Muscle of leg (tissue), 11 donors: ENCODE data around the gene TSPAN18. TPM values are rescaled to one million over a fixed set of nuclear protein-coding genes. Genes with fewer than 3 reads are reported as not detected.

Experiments used
- DNase-seq: peaks from one replicate; pipeline ENCODE4 v3.0.0; 2013
- H3K27ac ChIP-seq: one replicate; pipeline ENCODE4 v1.5.1; 2013; ENCODE audit warnings: mild to moderate bottlenecking, low read length, control low read depth
- H3K27me3 ChIP-seq: one replicate; pipeline ENCODE4 v1.6.1; 2013; ENCODE audit warnings: low read length; ENCODE audit not compliant: control insufficient read depth, insufficient read depth
- H3K36me3 ChIP-seq: one replicate; pipeline ENCODE4 v1.6.1; 2013; ENCODE audit warnings: low read length; ENCODE audit not compliant: control insufficient read depth, insufficient read depth
- H3K4me1 ChIP-seq: one replicate; pipeline ENCODE4 v1.6.1; 2013; ENCODE audit warnings: low read length; ENCODE audit not compliant: control insufficient read depth, insufficient read depth
- H3K4me3 ChIP-seq: one replicate; pipeline ENCODE4 v1.5.1; 2013; ENCODE audit warnings: low read length, control low read depth
- H3K9me3 ChIP-seq: replicated peaks from 2 replicates; pipeline ENCODE4 v1.6.1; 2013; ENCODE audit warnings: low read depth, low read length; ENCODE audit not compliant: control insufficient read depth
- WGBS: methylation state at CpG from one replicate; pipeline ENCODE4 v1.1.5; 2013; ENCODE audit warnings: missing lambda C conversion rate; ENCODE audit not compliant: insufficient coverage; 5-methylcytosine and 5-hydroxymethylcytosine counted together
- polyA plus RNA-seq, 8 donors: library from polyadenylated mRNA; unstranded; fragments of 120-200 nt; gene quantifications; one replicate each; pipeline versions ENCODE4 v1.2.1 to v1.2.3, GENCODE V29; 2013; ENCODE audit warnings: inconsistent platforms in 1 of 8, low replicate concordance in 1 of 8; ENCODE audit not compliant: insufficient read length in 8 of 8, insufficient read depth in 1 of 8
- total RNA-seq: library from RNA; stranded (reverse); fragments of 120-200 nt; gene quantifications from one replicate; pipeline ENCODE4 v1.2.4, GENCODE V29; 2013

Gene TSPAN18
- total and polyA plus RNA-seq, 9 donors: 15.2 to 63.9 (median 44.0) TPM

DNA sequence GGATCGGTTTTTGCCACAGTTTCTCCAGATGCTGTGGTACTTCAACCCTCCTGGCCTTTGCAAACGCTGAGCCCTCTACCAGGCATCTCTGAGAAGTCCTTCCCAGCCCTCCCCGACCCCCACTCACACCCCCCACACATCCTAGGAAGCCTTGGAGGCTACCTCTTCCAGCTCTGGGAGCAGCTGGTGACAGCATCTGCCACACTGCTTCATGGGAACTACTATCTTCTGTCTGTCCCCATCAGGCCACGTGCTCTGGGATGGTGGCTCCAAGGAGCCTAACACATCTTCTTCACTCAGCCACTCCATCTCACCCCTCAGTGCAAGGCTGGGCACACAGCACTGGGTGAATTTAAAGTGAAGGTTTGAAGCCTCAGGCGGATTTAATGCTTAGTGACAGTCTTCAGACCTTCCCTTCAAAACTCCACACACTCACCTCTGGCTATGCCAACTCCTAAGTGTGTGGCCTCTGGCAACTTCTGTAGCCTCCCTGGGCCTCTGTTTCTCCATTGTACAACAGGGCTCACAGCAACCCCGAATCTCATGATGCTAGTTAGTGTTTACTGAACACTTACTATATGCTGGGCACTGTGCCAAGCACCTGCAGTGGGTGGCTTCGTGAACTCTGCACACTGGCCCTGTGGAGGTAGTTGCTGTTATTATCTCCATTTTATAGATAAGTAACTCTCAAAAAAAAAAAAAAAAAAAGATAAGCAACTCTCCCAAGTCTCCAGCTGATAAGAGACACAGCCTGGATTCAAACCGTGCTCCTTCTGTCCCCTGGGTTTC lies 231.2 kb downstream of the TSPAN18 start:
- H3K4me1 ChIP-seq: peaks cover 20% of the 10 kb centered on the region
- WGBS: 61% methylated on average over 5 of the region's 8 CpGs
- H3K9me3 ChIP-seq: no peaks in the 10 kb centered on the region
- H3K27me3 ChIP-seq: peaks cover 21% of the 10 kb centered on the region
- no peak overlapping the region for H3K27ac ChIP-seq
- H3K4me3 ChIP-seq: no peak overlapping the region
- no peak for DNase-seq
- no peaks in the 10 kb centered on the region for H3K36me3 ChIP-seq

- Histone ChIP-seq H3K27me3 (peaks cover 20% of the 10 kb centered on the region), H3K4me1 (peaks cover 27% of the 10 kb centered on the region), H3K4me3 (no peak overlapping the region), H3K9me3 (no peaks in the 10 kb centered on the region), H3K36me3 (no peaks in the 10 kb centered on the region), H3K27ac (no peak overlapping the region)
- DNase-seq: no peak
- WGBS: 75% methylated on average over 1 of the region's 3 CpGs
Observed at GRCh38 chr11:44959064-44959463, 232.3 kb downstream of the TSPAN18 start.

GRCh38 chr11:44960200-44960845 lies 233.6 kb downstream of the TSPAN18 start:
- Histone ChIP-seq H3K27ac (no peak overlapping the region), H3K4me1 (peaks cover 29% of the 10 kb centered on the region), H3K4me3 (no peak overlapping the region), H3K27me3 (peaks cover 20% of the 10 kb centered on the region), H3K36me3 (no peaks in the 10 kb centered on the region), H3K9me3 (no peaks in the 10 kb centered on the region)
- DNase-seq: no peak
- WGBS: 21% methylated on average over 6 of the region's 7 CpGs

- DNase-seq: no peak
- H3K27ac ChIP-seq: no peak overlapping the region
- H3K9me3 ChIP-seq: no peaks in the 10 kb centered on the region
- H3K36me3 ChIP-seq: no peaks in the 10 kb centered on the region
- H3K4me3 ChIP-seq: no peak overlapping the region
- WGBS: 65% methylated on average over 2 of the region's 3 CpGs
- H3K27me3 ChIP-seq: peaks cover 5% of the 10 kb centered on the region
- peaks cover 20% of the 10 kb centered on the region for H3K4me1 ChIP-seq
Observed at GRCh38 chr11:44962464-44962863, 235.7 kb downstream of the TSPAN18 start.

DNA sequence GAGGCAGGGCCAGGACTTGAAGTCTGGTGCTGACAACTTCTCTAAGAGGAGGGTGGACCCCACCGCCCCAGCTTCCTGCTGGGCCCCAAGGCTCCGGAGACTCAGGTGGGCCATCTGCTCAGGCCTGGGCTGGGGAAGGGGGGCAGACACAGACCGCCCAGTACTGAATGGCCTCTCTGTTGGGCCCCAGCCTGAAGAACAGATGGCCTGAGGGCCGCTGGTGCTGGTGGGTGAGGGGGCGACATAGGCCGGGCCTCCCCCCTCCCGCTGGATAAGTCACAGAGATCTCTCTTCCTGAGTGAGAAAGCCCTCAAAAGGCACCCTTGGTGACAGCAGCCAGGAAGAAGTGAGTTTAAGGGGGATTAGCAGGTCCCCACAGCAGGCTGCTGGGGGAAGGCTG lies 236.4 kb downstream of the TSPAN18 start:
- Histone ChIP-seq H3K27ac (no peak overlapping the region), H3K4me1 (peaks cover 19% of the 10 kb centered on the region)
- 50% methylated on average over 7 of the region's 7 CpGs for WGBS

GRCh38 chr11:44963948-44964347 lies 237.2 kb downstream of the TSPAN18 start:
- no peak overlapping the region for H3K4me3 ChIP-seq
- H3K36me3 ChIP-seq: no peaks in the 10 kb centered on the region
- no peak for DNase-seq
- H3K9me3 ChIP-seq: no peaks in the 10 kb centered on the region
- H3K27me3 ChIP-seq: no peaks in the 10 kb centered on the region
- WGBS: 74% methylated on average over 5 of the region's 5 CpGs
- H3K27ac ChIP-seq: no peak overlapping the region
- peaks cover 19% of the 10 kb centered on the region for H3K4me1 ChIP-seq

More for the DNA sequence above, 236.4 kb downstream of the TSPAN18 start:
- no peak overlapping the region for H3K4me3 ChIP-seq
- no peaks in the 10 kb centered on the region for H3K36me3 ChIP-seq
- no peak for DNase-seq
- H3K9me3 ChIP-seq: no peaks in the 10 kb centered on the region
- no peaks in the 10 kb centered on the region for H3K27me3 ChIP-seq

DNA sequence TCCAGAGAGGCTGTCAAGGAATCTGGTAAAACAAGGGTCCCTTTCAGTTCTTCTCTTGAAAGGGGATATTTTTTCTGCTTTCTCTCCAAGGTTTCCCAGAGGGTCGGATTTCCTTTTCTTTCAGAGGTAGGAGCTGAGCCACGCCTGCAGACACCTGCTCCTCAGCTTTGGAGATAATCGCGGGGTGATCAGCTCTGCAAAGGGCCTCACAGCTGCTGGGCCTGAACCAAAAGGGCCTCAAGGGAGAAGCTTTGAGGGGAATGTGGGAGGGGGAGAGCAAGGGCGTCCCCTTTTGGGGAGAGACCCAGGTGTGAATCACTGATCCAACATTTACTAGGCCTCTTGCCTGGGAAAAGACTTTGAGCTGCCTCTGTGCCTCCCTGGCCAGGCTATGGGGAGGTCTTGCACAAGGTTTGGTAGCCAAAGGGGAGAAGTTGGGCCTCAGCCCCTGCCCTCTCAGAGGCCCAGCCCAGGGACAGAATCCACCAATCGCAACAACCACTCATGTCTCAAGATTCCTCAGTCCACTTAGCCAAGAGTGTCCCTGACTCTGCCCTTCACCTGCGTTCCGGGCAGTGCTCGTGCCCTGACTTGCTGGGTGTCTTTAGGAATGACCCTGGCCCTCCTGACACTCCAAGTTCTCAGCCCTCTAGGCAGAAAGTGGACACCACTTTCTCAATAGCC lies 237.9 kb downstream of the TSPAN18 start:
- Histone ChIP-seq H3K27me3 (no peaks in the 10 kb centered on the region), H3K9me3 (no peaks in the 10 kb centered on the region), H3K4me1 (peaks cover 19% of the 10 kb centered on the region), H3K4me3 (no peak overlapping the region), H3K27ac (no peak overlapping the region), H3K36me3 (no peaks in the 10 kb centered on the region)
- DNase-seq: no peak
- WGBS: 52% methylated on average over 5 of the region's 9 CpGs

DNA sequence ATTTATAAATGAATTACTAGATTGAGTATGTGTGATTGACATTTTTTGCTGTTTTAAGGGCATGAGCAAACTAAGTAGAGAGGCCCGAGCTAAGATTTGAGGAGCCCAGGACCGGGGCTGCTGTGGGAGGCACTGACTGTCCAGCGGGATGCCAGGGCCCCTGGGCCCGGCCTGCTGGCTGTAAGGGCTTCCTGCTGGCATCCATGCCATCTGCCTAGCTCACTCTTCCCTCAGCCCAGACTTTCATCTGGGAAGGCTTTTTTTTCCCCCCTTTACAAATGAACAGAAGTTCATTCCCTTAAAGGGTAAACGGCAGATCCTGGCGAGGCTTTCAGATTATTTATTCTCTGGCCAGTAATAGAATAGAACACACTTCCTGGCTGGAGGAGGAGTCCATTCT lies 239.9 kb downstream of the TSPAN18 start:
- H3K4me1 ChIP-seq: peaks cover 19% of the 10 kb centered on the region
- H3K36me3 ChIP-seq: no peaks in the 10 kb centered on the region
- no peak overlapping the region for H3K4me3 ChIP-seq
- H3K9me3 ChIP-seq: no peaks in the 10 kb centered on the region
- no peak for DNase-seq
- 89% methylated on average over 4 of the region's 6 CpGs for WGBS
- H3K27me3 ChIP-seq: no peaks in the 10 kb centered on the region
- H3K27ac ChIP-seq: no peak overlapping the region

GRCh38 chr11:44967930-44968496 lies 241.3 kb downstream of the TSPAN18 start:
- Histone ChIP-seq H3K27me3 (no peaks in the 10 kb centered on the region), H3K36me3 (no peaks in the 10 kb centered on the region), H3K9me3 (no peaks in the 10 kb centered on the region), H3K27ac (no peak overlapping the region), H3K4me1 (peaks cover 22% of the 10 kb centered on the region), H3K4me3 (no peak overlapping the region)
- WGBS: 100% methylated on average over 1 of the region's 3 CpGs
- DNase-seq: no peak

DNA sequence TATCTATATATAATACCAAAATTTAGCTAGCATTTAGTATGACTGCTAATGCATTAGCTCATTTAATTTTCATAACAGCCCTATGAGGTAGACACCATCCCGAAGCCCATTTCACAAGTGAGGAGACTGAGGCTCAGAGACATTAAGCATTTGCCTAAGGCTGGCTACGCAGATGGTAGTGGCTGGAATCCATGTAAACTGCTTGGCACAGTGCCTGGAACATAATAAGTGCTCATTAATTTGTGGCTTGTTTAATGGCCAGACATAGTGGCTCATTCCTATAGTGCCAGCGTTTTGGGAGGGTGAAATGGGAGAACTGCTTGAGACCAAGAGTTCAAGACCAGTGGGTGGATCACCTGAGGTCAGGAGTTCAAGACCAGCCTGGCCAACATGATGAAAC lies 241.7 kb downstream of the TSPAN18 start:
- DNase-seq: no peak
- Histone ChIP-seq H3K4me1 (peaks cover 20% of the 10 kb centered on the region), H3K27ac (no peak overlapping the region), H3K4me3 (no peak overlapping the region), H3K9me3 (no peaks in the 10 kb centered on the region), H3K27me3 (peaks cover 1% of the 10 kb centered on the region), H3K36me3 (no peaks in the 10 kb centered on the region)
- 76% methylated on average over 2 of the region's 3 CpGs for WGBS
